ENCODE measurements around the gene ENTPD2. TPM values are rescaled to one million over a fixed set of nuclear protein-coding genes. Genes with fewer than 3 reads are reported as not detected.

ENTPD2 gene
- total and polyA plus RNA-seq, 2 of the 4 experiments (the other 2 are of a cell fraction), result not detected

DNA sequence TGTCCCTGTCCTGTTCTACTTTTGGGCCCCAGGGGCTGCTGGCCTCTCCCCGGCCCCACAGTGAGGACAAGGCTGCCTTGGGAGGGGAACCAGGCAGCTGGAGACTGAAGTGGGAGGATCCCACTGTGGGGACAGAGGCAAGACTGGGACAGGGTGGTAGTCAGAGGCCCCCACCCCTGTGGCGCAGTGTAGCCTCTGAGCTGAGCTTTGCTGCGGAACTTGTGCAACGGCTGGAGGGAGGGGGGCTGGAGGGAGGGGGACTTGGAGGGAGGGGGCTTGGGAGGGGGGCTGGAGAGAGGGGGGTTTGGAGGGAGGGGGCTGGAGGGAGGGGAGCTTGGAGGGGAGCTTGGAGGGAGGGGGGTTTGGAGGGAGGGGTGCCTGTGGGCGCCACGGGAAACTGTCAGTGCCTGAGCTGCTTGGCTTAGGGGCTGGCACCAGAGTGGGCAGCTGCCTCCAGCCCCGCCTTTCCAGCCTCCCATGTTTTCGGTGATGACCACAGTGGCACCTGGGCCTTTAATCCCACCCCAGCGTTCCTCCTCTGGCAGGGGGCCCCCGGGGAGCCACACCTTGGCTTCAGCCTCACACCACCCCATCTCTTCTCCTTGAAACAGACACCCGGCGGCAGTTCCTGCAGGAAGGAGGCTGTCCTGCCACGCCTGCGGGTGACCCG, 19.7 kb downstream of the ENTPD2 start:
- no peaks in the 10 kb centered on the region for H3K9me3 ChIP-seq (ENCODE audit: control insufficient read depth, insufficient read depth, low read length)
- H3K23ac ChIP-seq (ENCODE audit: low read depth, low read length), result no peak overlapping the region
- no peak overlapping the region for H2BK120ac ChIP-seq (ENCODE audit: low read depth, low read length)
- no peaks in the 10 kb centered on the region for H3K9me1 ChIP-seq (ENCODE audit: insufficient read depth, low read length)
- no peak overlapping the region for H3K56ac ChIP-seq (ENCODE audit: extremely low read depth, insufficient read depth, low read length)
- no peak overlapping the region for H2BK20ac ChIP-seq (ENCODE audit: low read depth, low read length)
- no peak overlapping the region for H3K4me2 ChIP-seq (ENCODE audit: low read depth, low read length)
- peaks cover 2% of the 10 kb centered on the region; the same call in 1 of the 2 replicates for H3K27me3 ChIP-seq (ENCODE audit: control insufficient read depth, insufficient read depth, low read length)
- H3K36me3 ChIP-seq (ENCODE audit: control insufficient read depth, insufficient read depth, low read length), result peaks cover 5% of the 10 kb centered on the region
- dilution Hi-C loops (cut with HindIII; ENCODE audit: low sequenced_read_pairs, unreplicated experiment) (no loop called here), in situ Hi-C loops (cut with MboI; ENCODE audit: low sequenced_read_pairs) (loop anchor here (10.0 kb wide), 1 partner anchor 249 kb away; no protein-coding TSS in a partner anchor), intact Hi-C loops (cut with micrococcal nuclease) (no loop called here)
- no peak overlapping the region for H3K27ac ChIP-seq (ENCODE audit: insufficient read depth, low read length)
- no peak overlapping the region for H3K14ac ChIP-seq (replicated peaks; ENCODE audit: low read depth, low read length)
- H2BK15ac ChIP-seq (ENCODE audit: low read depth, low read length), result no peak overlapping the region
- no peak overlapping the region for H3K4me3 ChIP-seq (ENCODE audit: insufficient read depth, low read depth, low read length)
- no peak overlapping the region for H4K5ac ChIP-seq (ENCODE audit: low read depth, low read length)
- no peaks in the 10 kb centered on the region; the same call in 1 of the 2 replicates for H4K20me1 ChIP-seq (ENCODE audit: insufficient read depth, low read length)
- H2AFZ ChIP-seq (replicated peaks; ENCODE audit: low read length, poor library complexity), result no peak overlapping the region
- no peak overlapping the region for H2AK9ac ChIP-seq (replicated peaks; ENCODE audit: low read depth, low read length, poor library complexity)
- no peak overlapping the region for H2AK5ac ChIP-seq (ENCODE audit: low read depth, low read length)
- no TSS peak for BruUV-seq (replicated peaks)
- H4K91ac ChIP-seq (ENCODE audit: insufficient read depth, low read depth, low read length), result no peak overlapping the region
- TF ChIP-seq RAD21 (IDR thresholded peaks at IDR 0.05; ENCODE audit: low read length) (no peak), MXI1 (IDR thresholded peaks at IDR 0.05; ENCODE audit: borderline replicate concordance, low read depth, low read length) (no peak), CHD1 (IDR thresholded peaks at IDR 0.05; ENCODE audit: low read depth, low read length) (no peak), POLR2A (IDR thresholded peaks at IDR 0.05; ENCODE audit: low read depth, low read length) (no peak), MAFK (IDR thresholded peaks at IDR 0.05; ENCODE audit: low read depth, low read length) (no peak), SMC3 (IDR thresholded peaks at IDR 0.05; ENCODE audit: low read depth, low read length) (no peak), FOS (IDR thresholded peaks at IDR 0.05; ENCODE audit: low read depth, low read length) (no peak), RCOR1 (IDR thresholded peaks at IDR 0.05; ENCODE audit: insufficient replicate concordance, low read length) (no peak)
- TF ChIP-seq, protein P1, sequence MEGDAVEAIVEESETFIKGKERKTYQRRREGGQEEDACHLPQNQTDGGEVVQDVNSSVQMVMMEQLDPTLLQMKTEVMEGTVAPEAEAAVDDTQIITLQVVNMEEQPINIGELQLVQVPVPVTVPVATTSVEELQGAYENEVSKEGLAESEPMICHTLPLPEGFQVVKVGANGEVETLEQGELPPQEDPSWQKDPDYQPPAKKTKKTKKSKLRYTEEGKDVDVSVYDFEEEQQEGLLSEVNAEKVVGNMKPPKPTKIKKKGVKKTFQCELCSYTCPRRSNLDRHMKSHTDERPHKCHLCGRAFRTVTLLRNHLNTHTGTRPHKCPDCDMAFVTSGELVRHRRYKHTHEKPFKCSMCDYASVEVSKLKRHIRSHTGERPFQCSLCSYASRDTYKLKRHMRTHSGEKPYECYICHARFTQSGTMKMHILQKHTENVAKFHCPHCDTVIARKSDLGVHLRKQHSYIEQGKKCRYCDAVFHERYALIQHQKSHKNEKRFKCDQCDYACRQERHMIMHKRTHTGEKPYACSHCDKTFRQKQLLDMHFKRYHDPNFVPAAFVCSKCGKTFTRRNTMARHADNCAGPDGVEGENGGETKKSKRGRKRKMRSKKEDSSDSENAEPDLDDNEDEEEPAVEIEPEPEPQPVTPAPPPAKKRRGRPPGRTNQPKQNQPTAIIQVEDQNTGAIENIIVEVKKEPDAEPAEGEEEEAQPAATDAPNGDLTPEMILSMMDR (conservative IDR thresholded peaks at IDR 0.05; ENCODE audit: low read depth, low read length), result no peak
- TF ChIP-seq, protein P2, sequence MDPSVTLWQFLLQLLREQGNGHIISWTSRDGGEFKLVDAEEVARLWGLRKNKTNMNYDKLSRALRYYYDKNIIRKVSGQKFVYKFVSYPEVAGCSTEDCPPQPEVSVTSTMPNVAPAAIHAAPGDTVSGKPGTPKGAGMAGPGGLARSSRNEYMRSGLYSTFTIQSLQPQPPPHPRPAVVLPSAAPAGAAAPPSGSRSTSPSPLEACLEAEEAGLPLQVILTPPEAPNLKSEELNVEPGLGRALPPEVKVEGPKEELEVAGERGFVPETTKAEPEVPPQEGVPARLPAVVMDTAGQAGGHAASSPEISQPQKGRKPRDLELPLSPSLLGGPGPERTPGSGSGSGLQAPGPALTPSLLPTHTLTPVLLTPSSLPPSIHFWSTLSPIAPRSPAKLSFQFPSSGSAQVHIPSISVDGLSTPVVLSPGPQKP (IDR thresholded peaks at IDR 0.05; ENCODE audit: borderline replicate concordance, low read depth, low read length), result no peak
- TF ChIP-seq, protein P3, sequence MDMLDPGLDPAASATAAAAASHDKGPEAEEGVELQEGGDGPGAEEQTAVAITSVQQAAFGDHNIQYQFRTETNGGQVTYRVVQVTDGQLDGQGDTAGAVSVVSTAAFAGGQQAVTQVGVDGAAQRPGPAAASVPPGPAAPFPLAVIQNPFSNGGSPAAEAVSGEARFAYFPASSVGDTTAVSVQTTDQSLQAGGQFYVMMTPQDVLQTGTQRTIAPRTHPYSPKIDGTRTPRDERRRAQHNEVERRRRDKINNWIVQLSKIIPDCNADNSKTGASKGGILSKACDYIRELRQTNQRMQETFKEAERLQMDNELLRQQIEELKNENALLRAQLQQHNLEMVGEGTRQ (IDR thresholded peaks at IDR 0.05; ENCODE audit: low read depth, low read length), result no peak
- no peak overlapping the region for H3K4ac ChIP-seq (ENCODE audit: low read depth, low read length)
- no peak overlapping the region for H3K18ac ChIP-seq (ENCODE audit: low read depth, low read length)
- no peak overlapping the region for H4K8ac ChIP-seq (ENCODE audit: low read depth in 2 of 2, low read length in 2 of 2)
- H3K79me1 ChIP-seq (ENCODE audit: low read depth in 1 of 2, low read length in 2 of 2), result no peaks in the 10 kb centered on the region
- WGBS, 2 experiments (ENCODE audit: extremely low coverage in 2 of 2, insufficient read length in 1 of 2), result 72% methylated on average over 8 of the region's 15 CpGs; no CpG with 5 or more reads in 1 of the 2 experiments
- H3K4me1 ChIP-seq (ENCODE audit: control insufficient read depth, insufficient read depth, low read length), result no peaks in the 10 kb centered on the region
- DNase-seq (no peak), ATAC-seq (ENCODE audit: low read depth) (no peak)
- no peak overlapping the region for H2BK5ac ChIP-seq (ENCODE audit: low read depth, low read length, poor library complexity, severe bottlenecking)
- CTCF ChIA-PET, result interaction anchor here (0.6 to 3.1 kb wide), 6 partner anchors 12 to 247 kb away, joined by 3 to 27 read pairs (median 4); partner anchors contain the start of gene NPDC1
- POLR2A ChIA-PET (ENCODE audit: unreplicated experiment), result no interaction called here
- H3K9ac ChIP-seq (ENCODE audit: low read depth, low read length), result no peak overlapping the region

All from IMR-90 (cell line).